Testis (tissue), 3 donors: ENCODE results near the gene ANTXR2. TPM values are rescaled to one million over a fixed set of nuclear protein-coding genes. Genes with fewer than 3 reads are reported as not detected.

Experiments used
- DNase-seq: peaks from one replicate; pipeline ENCODE4 v3.0.0-alpha.2; 2019
- H3K27ac ChIP-seq, 2 donors: fragments of 200-600 bp; sonication (generic); one replicate each; pipeline ENCODE4 v1.5.1; 2019
- H3K27me3 ChIP-seq: fragments of 200-600 bp; sonication (generic); one replicate; pipeline ENCODE4 v1.5.1; 2019
- H3K36me3 ChIP-seq: fragments of 200-600 bp; sonication (generic); one replicate; pipeline ENCODE4 v1.5.1; 2017; ENCODE audit warnings: low read depth; ENCODE audit errors: missing control alignments
- H3K4me1 ChIP-seq: fragments of 200-600 bp; sonication (generic); one replicate; pipeline ENCODE4 v1.5.1; 2019
- H3K4me3 ChIP-seq, 2 donors: fragments of 200-600 bp; sonication (generic); one replicate each; pipeline ENCODE4 v1.5.1; 2017 to 2019
- H3K9me3 ChIP-seq: fragments of 200-600 bp; sonication (generic); one replicate; pipeline ENCODE4 v1.5.1; 2017
- CTCF ChIP-seq, 3 experiments: fragments of 450-650 bp in 2 of 3; fragments of 200-600 bp in 1 of 3; sonication (generic) in 1 of 3; IDR thresholded peaks; one replicate each; pipeline ENCODE4 v1.5.1; 2016 to 2019; ENCODE audit warnings: antibody characterized with exemption in 3 of 3, mild to moderate bottlenecking in 2 of 3, moderate library complexity in 1 of 3
- POLR2A ChIP-seq: fragments of 450-650 bp; IDR thresholded peaks from one replicate; pipeline ENCODE4 v1.6.1; 2017; ENCODE audit warnings: antibody characterized with exemption, mild to moderate bottlenecking, moderate library complexity
- WGBS, 2 donors: methylation state at CpG; one replicate each; pipeline ENCODE4 v1.1.5; 2018; 5-methylcytosine and 5-hydroxymethylcytosine counted together
- intact Hi-C: fragments of 100-400 bp; cut with DNase I; formaldehyde crosslinking; loops from one replicate; pipeline ENCODE4 v1.15.1; 2023; ENCODE audit warnings: low total_unique reads
- polyA plus RNA-seq: library from polyadenylated mRNA; stranded (reverse); fragments of 350-450 nt; fragmentation: Illumina TruSeq; extraction: RNeasy Lipid Tissue Mini Kit (QIAGEN cat#74804); gene quantifications from one replicate; pipeline ENCODE4 v1.2.3, GENCODE V29; 2014; ENCODE audit warnings: low read depth, low replicate concordance; ENCODE audit not compliant: insufficient read depth
- total RNA-seq, 2 donors: library from RNA; depleted of rRNA; stranded (reverse); fragments of >200 nt; gene quantifications; one replicate each; pipeline ENCODE4 v1.2.3, GENCODE V29; 2016

Gene ANTXR2
- total and polyA plus RNA-seq, 3 donors from 2014 or later = 23.8 to 30.8 (median 30.4) TPM

GRCh38 chr4:80098635-80099034 is 25.6 kb upstream of the ANTXR2 start:
- no peak for DNase-seq
- no peaks in the 10 kb centered on the region for H3K27me3 ChIP-seq
- H3K4me1 ChIP-seq = no peaks in the 10 kb centered on the region
- H3K36me3 ChIP-seq = no peaks in the 10 kb centered on the region
- H3K9me3 ChIP-seq = no peaks in the 10 kb centered on the region
- whole genome bisulfite sequencing, 2 donors = 82 to 88% methylated on average over 1 of the region's 1 CpG
- no peak overlapping the region for H3K4me3 ChIP-seq
- H3K27ac ChIP-seq = no peak overlapping the region
- intact Hi-C loops = no loop called here
- TF ChIP-seq POLR2A = no peak
- TF ChIP-seq CTCF (IDR thresholded peaks at IDR 0.05) = no peak

- Histone ChIP-seq H3K9me3 (no peaks in the 10 kb centered on the region), H3K27ac (no peak overlapping the region), H3K4me1 (no peaks in the 10 kb centered on the region), H3K36me3 (no peaks in the 10 kb centered on the region), H3K4me3 (no peak overlapping the region), H3K27me3 (no peaks in the 10 kb centered on the region)
- DNase-seq = no peak
- intact Hi-C loops = no loop called here
- WGBS, 2 donors = 45 to 57% methylated on average over 4 of the region's 4 CpGs
- TF ChIP-seq CTCF (IDR thresholded peaks at IDR 0.05) = no peak
- TF ChIP-seq POLR2A = no peak
Observed at GRCh38 chr4:80097400-80098177, 24.6 kb upstream of the ANTXR2 start.

GRCh38 chr4:80096175-80096850 is 23.3 kb upstream of the ANTXR2 start:
- no peaks in the 10 kb centered on the region for H3K27me3 ChIP-seq
- H3K27ac ChIP-seq = no peak overlapping the region
- WGBS, 2 donors = 81 to 92% methylated on average over 4 of the region's 4 CpGs
- H3K9me3 ChIP-seq = no peaks in the 10 kb centered on the region
- no peaks in the 10 kb centered on the region for H3K4me1 ChIP-seq
- no peak for DNase-seq
- H3K4me3 ChIP-seq = no peak overlapping the region
- TF ChIP-seq POLR2A (no peak), CTCF (IDR thresholded peaks at IDR 0.05) (no peak)
- intact Hi-C loops = no loop called here
- no peaks in the 10 kb centered on the region for H3K36me3 ChIP-seq

GRCh38 chr4:80094191-80094590 is 21.2 kb upstream of the ANTXR2 start:
- H3K4me3 ChIP-seq = no peak overlapping the region
- no peaks in the 10 kb centered on the region for H3K36me3 ChIP-seq
- intact Hi-C loops = no loop called here
- no peak for DNase-seq
- H3K9me3 ChIP-seq = no peaks in the 10 kb centered on the region
- 63 to 70% methylated on average over 1 of the region's 1 CpG for WGBS, 2 donors
- H3K27ac ChIP-seq = no peak overlapping the region
- no peaks in the 10 kb centered on the region for H3K4me1 ChIP-seq
- TF ChIP-seq POLR2A = no peak
- TF ChIP-seq CTCF (IDR thresholded peaks at IDR 0.05) = no peak
- H3K27me3 ChIP-seq = no peaks in the 10 kb centered on the region
